OCI-LY1 (cell line): Measurements from ENCODE around the gene USP53.

Source experiments
- EZH2 ChIP-seq: fragments of 200-600 bp; sonication (generic), shearing (Covaris generic); IDR thresholded peaks from 2 replicates; pipeline ENCODE4 v1.8.0; 2017; ENCODE audit warnings: borderline replicate concordance, mixed run types, mild to moderate bottlenecking, antibody characterized with exemption, low read length, moderate library complexity, mixed read lengths
- TF ChIP-seq, protein P1 (sequence below): fragments of 200-600 bp; sonication (generic), shearing (Covaris generic); IDR thresholded peaks from 2 replicates; pipeline ENCODE4 v1.5.1; 2017; ENCODE audit warnings: mild to moderate bottlenecking, antibody characterized with exemption, low read length, moderate library complexity, mixed read lengths

DNA sequence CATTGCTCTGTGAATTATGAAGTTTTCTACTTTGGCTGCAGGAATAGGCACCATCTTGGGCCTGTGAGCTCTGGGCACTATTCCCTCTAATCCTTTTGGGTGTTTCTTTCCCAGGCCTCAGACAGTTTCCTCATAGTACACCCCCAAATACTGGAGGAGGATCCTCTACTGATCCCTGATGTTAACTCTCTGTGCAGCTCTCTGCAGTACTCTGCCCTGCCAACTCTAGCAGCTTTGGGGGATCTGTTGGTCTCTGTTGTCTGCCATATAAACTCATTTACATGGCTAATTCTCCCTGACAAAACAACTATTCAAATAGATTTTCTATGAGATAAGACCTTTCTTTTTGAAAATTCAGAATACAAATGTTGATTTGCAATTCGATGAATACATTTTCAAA lies 29.9 kb downstream of the USP53 start:
- TF ChIP-seq, protein P1, sequence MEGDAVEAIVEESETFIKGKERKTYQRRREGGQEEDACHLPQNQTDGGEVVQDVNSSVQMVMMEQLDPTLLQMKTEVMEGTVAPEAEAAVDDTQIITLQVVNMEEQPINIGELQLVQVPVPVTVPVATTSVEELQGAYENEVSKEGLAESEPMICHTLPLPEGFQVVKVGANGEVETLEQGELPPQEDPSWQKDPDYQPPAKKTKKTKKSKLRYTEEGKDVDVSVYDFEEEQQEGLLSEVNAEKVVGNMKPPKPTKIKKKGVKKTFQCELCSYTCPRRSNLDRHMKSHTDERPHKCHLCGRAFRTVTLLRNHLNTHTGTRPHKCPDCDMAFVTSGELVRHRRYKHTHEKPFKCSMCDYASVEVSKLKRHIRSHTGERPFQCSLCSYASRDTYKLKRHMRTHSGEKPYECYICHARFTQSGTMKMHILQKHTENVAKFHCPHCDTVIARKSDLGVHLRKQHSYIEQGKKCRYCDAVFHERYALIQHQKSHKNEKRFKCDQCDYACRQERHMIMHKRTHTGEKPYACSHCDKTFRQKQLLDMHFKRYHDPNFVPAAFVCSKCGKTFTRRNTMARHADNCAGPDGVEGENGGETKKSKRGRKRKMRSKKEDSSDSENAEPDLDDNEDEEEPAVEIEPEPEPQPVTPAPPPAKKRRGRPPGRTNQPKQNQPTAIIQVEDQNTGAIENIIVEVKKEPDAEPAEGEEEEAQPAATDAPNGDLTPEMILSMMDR: no peak
- no peak for TF ChIP-seq EZH2
